GM21360 (cell line): Measurements from ENCODE around the gene DYNC2H1.
"Not testable (repeated sequence)": the region's sequence is repeated elsewhere in the genome, so short reads cannot be mapped to it uniquely, and the experiment has no call there.

Experiments used
- ATAC-seq: cut with Tn5 transposase; IDR thresholded peaks from one replicate; pipeline ENCODE4 v1.9.1; 2021; ENCODE audit warnings: mild to moderate bottlenecking, moderate library complexity; ENCODE audit not compliant: unreplicated experiment

The DYNC2H1 gene

DNA sequence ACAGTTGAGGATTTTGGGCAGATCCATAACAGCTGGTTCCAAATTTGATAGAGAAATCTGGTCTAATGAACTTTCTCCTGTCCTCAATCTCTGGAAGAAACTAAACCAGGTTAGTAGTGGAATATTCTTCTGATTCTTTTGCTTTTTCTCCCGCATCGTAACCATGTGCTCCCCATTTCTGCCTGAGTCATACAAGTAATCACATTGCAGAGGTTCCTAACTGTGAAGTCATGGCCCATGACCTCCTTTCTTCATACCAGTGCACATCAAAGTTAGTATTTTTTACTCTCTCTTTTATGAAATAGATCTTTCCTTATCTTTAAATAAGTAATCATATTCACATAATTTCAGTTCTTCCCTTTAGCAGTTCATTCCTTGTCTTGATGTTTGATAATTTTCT lies 249.0 kb downstream of the DYNC2H1 start:
- no peak for ATAC-seq

DNA sequence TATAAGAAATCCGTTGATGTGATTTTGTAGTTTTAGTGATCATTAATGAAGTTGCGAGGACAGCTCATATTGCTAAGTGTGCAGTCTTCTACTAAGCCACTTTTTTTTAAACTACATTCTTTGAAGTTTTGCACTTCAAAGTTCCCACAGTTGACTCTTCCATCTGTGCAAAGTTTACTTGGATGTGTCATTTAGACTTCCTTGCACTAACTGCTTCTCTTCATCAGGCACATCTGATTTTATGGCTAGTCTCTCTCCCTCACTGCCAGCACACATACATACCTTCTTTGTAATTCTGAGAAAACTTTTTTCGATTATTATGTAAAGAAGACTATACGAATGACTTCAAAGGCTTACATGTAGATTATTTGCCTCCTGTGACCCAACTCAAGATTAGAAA lies 250.0 kb downstream of the DYNC2H1 start:
- ATAC-seq: no peak

DNA sequence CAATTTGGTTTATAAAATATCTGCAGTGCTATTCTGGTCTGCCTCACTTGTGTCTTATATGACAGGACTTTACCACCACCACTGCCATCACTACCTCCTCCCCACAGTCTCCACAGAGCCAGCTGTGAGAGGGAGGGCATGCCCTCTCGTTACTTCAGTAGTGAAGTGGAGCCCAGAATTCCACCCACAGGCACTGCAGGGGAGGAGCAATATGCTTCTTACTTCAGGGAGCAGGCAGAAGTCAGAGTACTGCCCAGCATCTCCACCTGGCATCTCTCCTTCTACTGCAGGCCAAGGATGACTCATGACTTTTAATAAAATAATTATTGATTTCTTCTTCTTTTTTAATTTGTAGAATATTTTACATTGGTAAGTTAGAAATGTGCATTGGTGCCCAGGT lies 255.5 kb downstream of the DYNC2H1 start:
- ATAC-seq: no peak

DNA sequence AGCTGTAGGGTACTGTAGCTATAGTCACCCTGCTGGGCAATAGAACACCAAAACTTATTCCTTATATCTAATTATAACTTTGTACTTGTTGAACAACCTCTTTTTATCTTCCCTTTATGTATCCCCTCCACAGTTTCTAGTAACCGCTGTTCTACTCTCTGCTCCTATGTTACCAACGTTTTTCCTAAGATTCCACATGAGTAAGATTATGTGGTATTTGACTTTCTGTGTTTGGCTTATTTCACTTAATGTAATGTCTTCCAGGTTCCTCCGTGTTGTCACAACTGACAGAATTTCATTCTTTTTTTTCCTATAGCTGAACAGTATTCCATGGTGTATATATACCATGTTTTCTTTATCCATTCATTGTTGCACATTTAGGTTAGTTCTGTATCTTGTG lies 258.4 kb downstream of the DYNC2H1 start:
- no peak for ATAC-seq

DNA sequence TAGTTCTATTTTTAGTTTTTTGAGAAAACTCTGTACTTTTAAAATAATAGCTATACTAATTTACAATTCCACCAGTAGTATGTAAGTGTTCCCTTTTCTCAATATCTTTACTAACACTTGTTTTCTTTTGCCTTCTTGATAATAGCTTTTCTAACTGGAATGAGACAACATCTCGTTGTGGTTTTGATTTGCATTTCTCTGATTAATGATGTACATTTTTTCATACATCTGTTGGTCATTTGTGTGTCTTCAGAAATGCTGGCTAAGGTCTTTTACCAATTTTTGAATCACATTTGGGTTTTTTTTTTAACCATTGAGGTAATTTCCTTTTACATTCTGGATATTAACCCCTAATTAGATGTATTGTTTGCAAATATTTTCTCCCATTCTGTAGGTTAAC lies 258.9 kb downstream of the DYNC2H1 start:
- ATAC-seq: no peak

DNA sequence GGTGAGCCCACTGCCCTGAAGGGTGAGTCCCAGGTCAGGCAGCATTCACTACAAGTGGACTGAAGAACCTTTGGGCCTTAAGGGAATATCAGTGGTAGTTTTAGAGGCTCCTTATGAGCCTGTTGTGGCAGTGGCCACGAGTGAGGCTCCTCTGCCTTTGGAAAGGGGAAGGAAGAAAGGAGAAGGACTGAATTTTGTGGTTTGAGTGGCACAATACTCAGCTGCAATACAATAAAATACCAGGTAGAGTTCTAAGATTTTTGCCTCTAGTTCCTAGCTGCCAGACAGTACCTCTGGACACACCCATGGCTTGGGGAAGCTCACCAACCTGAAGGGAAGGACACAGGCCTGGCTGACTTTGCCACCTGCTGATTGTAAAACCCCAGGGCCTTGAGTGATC lies 260.9 kb downstream of the DYNC2H1 start:
- ATAC-seq: no peak

DNA sequence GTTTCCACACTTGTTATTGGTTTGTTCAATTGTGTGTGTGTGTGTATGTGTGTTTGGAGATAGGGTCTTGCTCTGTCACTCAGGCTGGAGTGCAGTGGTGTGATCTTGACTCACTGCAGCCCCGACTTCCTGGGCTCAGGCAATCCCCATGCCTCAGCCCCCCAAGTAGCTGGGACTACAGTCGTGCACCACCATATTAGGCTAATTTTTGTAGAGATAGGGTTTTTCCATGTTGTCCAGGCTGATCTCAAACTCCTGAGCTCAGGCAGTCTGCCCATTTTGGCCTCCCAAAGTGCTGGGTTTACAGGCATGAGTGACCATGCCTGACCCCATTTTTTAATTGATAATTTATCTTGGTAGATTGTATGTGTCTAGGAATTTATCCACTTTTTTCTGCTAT lies 263.7 kb downstream of the DYNC2H1 start:
- no peak for ATAC-seq

DNA sequence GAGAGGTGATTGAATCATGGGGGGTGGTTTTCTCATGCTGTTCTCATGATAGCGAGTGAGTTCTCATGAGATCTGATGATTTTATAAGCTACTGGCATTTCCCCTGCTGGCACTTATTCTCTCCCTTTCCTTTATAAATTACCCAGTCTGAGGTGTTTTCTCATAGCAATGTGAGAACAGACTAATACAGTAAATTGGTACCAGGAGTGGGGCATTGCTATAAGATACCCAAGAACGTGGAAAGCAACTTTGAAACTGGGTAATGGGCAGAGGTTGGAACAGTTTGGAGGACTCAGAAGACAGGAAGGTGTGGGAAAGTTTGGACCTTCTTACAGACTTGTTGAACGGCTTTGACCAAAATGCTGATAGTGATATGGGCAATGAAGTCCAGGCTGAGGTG lies 265.0 kb downstream of the DYNC2H1 start:
- not testable (repeated sequence) for ATAC-seq

DNA sequence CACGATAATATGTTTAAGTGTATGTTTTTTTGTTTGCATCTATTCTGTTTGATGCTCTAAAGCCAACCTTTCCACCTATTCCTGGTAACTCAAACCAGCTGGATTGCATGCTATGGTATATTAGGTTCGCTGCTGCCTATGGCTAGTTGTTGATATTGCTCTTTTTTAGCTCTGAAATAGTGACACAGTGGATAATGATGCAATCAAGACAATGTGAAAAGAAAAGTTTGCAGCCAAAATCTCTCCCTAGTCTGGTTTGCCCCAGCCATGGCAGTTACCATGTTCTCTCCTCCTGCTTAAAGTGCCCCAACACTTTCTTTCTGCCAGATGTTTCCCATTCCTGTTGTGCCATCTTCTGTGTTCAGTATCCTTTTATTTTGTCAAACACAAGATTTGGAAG lies 269.7 kb downstream of the DYNC2H1 start:
- ATAC-seq: no peak

DNA sequence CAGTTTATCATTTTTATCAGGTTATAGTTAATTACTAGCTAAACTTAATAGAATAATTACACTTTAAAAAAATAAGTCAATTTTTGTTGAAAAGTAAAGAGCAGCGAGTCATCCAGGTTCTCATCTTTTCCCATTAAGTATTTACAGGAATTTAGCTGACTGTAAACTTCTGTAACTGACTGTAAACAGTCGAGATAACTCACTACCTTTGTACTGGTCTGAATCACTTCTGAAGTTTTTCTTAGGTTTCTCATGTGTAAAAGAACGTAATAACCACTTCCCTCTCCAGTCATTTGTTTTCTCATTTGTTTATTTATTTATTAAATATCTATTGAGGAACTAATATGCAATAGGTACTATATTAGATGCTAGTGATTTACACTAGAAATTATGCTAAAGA lies 270.8 kb downstream of the DYNC2H1 start:
- no peak for ATAC-seq

DNA sequence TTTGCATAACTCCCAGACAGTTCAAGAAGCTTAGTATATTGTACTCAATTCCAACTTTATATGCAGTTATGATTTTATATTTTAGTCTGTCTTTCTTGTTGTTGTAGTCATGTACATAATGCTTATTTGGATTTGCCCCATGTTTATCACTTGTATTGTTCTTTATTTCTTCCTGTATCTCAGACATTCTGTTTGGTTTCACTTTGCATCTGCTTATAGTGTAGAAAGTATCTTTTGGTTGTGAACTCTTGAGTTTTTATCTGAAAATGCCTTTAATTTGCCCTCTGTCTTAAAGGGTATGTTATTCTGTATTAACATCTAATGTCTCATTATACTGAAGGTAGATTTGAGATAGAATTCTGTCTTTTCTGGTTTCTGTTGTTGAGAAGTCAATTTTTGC lies 275.4 kb downstream of the DYNC2H1 start:
- ATAC-seq: no peak

DNA sequence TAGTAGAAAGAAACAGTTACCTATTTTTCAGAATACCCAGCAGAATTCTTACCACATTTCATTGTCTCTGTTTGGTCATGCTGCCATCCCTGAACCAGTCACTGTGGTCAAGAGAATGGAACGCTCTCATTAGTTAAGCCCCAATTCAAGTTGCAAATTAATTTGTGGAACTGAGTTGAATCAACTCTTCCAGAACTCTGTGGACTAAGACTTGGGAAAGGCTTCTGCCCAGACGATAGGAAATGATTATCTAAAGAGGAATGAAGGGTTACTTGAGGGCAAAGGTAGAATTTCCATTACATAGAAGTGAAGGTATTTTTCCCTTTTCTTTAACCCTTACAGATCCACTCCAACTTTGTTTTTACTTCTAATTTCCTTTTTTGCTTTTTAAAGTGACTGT lies 286.4 kb downstream of the DYNC2H1 start:
- no peak for ATAC-seq

DNA sequence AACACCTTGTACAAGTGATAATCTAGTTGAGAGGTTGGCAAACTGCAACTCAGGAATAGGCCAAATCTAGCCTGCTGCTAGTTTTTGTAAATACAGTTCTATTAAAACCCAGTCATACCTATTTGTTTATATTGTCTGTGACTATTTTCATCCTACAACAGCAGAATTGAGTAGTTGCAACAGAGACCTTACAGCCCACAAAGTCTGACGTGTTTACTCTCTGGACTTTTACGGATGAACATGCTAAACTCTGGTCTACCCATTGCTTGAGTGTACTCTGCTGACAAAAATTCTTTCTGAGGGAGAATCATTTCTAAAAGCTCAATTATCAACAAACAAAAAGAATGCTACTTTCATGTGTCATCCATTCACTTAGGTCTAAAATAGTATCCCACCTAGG lies 287.0 kb downstream of the DYNC2H1 start:
- ATAC-seq: no peak

DNA sequence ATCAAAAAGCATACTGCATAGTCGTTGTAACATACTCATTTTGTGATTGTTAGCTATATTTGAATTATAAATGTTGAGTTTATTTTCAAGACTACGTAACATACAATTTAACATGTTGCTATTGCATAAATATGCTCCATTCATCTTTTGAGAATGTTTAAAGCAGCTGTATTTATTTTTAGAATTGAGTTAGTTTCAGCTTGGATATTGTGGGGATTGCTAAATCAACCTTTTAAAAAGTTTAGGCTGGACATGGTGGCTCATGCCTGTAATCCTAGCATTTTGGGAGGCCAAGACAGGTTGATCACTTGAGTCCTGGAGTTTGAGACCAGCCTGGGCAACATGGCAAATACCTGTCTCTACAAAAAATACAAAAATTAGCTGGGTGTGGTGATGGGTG lies 288.1 kb downstream of the DYNC2H1 start:
- ATAC-seq: no peak

DNA sequence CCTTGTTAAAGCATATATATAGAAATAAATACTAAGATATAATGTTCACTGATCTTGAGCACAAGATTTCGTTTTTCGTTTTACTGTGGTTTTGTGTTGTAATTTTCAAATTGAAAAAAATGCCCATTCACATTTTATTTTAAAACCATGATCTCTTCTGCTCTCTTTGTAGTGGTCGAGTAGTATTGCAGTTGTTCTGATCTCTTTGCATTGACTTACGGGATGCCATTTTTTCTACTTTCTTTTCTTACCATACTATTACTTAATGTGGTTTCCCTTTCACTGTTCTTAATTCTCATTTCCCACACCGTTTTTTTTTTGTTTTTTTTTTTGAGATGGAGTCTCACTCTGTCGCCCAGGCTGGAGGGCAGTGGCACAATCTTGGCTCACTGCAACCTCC lies 289.6 kb downstream of the DYNC2H1 start:
- no peak for ATAC-seq

DNA sequence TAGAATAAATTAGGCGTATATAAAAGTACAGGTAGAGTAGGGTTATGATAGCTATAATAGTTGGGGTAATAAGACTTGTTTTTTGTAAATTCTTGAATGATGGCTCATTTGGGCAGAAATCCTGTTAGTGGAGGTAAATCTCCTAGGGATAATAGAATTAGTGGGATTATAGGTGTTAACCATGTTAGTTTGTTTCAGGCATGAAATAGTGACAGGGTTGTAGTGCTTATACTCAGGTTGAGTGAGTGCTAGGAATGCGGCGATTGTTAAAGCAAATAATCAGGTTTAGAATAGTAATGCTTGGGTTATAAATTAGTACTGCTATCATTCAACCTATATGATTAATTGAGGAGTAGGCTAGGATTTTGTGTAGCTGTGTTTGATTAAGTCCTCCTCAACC lies 297.1 kb downstream of the DYNC2H1 start:
- ATAC-seq: no peak

DNA sequence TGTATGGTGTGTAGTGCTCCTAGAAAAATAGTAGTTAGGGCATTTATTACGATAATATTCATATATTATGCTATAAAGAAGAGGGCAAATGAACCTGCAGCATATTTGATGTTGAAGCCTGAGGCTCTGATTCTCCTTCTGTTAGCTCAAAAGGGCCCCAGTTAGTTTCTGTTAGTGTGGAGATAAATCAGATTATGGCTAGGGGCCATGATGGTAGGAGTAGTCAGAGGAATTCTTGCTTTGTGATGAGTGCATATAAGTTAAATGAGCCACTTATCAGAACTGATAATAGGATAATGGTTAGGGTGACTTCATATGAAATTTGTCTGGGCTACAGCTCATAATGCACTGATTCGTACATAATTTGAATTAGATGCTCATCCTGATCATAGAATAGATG lies 298.4 kb downstream of the DYNC2H1 start:
- no peak for ATAC-seq

DNA sequence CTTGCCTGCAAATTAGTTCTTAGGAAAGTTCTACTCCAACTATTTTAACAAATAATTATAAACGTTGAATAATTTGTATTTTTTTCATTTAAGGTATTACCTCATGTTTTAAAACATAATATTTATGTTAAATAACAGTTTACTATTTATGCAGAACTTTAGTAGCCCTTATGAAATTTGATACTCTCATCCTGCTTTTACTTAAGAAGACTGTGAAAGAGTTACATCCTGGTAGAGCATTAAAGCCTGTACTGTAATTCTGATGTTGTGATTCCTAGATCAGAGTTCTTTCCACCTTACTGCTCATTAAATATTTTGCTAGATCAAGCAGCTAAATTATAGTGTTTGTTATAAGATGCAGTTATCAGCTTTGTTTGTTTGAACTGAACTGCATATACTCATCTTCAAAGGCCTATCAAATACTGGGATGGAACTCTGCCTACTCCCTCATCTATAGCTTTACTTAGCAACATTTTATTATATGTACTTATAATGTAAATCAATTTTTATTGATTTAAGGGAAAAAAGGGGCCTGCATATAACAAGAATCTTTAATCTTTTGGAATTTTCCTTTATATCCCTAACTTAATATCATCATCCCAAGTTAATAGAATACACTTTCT lies 304.2 kb downstream of the DYNC2H1 start:
- ATAC-seq: no peak

DNA sequence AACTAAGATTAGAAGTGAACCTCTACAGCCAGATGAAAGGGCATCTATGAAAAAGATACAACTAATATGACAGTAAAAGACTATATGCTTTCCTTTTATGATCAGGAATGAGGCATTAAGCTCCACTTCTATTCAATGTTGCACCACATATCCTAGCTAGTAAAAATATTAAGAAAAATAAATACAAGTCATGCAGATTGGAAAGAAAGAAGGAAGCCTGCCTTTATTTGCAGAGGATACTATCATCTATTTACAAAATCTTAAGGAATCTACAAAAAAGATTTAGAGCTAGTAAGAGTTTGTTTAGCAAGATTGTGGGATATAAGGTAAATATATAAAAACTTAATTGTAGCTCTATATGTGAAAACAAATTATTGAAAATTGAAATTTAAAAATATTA lies 308.8 kb downstream of the DYNC2H1 start:
- no peak for ATAC-seq

DNA sequence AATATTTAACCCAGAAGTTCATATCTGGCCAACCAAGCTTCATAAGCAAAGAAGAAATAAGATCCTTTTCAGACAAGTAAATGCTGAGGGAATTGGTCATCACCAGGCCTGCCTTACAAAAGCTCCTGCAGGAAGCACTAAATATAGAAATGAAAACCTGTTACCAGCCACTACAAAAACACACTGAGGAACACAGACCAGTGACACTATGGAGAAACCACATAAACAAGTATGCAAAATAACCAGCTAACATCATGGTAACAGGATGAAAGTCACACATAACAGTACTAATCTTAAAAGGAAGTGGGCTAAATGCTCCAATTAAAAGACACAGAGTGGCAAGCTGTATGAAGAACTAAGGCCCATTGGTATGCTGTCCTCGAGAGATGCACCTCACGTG lies 311.4 kb downstream of the DYNC2H1 start:
- peak; percentile 49 for ATAC-seq

DNA sequence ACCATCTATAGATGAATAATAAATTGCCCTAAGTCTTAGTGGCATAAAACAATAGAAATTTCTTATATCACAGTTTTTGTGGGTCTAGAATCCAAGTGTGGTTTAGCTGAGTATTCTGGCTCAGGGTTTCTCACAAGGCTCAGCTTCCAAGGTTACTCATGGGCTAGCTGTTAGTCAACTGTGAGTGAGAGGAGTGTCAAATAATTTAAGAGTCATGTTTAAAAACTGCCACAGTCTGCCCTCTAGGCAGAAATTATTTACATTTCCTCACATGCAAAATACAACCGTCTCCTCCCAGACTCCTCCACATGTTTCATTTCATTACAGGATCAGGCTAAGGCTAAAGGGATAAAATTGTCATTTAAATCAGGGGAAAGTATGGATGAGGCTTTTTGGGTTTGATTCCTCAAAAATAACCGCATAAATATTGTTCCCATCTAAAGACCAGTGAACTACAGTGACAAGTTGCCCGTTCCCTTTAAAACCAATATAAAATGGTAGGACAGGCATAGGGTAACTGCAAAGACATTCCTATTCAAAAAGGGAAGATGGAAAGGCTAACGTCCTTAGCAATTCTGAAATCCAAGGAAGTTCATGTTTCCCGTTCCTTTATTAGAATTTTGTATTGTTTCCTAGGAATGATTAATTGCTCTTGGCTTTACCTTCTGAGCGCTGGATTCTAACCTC lies 324.3 kb downstream of the DYNC2H1 start:
- ATAC-seq: no peak

DNA sequence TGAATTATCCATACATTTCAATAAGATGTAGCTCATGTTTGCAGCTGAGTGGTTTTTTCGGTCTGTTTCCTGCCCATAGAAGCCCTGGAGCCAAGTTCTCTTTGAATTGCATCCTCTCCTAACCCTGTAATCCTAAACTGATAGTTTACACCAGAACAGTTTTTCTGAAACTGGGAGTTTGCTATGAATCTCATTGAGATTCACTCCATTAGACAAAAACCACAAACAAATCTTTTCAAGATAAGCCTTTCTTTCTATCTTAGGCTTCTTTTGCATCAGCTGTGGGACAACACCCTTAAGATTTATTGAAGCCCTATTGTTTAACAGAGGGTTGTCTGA lies 324.8 kb downstream of the DYNC2H1 start:
- ATAC-seq: no peak

DNA sequence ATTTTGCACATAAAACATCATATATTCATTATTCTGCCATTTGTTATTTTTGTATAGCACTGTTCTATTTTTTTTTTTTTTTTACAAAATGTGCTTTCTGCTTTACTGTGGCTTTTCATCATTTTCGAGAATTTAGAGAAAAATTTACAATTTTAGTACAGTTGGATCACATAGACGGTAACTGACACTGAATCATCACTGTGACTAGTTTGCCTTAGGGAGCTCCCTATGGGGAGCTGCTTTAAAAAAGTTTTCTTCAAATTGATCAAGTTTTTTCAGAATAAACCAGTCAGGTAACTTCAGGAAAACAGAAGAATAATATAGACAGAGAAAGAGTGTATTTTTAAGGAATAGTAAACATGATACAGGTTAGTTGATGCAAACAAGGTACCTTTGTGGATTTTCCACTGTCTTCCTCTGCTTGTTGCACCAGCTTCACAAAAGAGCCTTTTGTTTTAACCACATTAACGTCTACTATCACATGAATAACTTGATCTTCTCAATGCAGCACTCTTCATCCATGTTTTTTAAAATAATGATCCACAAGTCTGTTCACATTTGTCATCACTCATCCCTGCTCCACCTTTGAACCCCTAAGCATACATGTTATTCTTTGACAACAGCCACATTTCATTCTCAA lies 327.0 kb downstream of the DYNC2H1 start:
- no peak for ATAC-seq
